C4-2B (cell line): ENCODE data around the gene ORAI2.
"Not testable (repeated sequence)": the region's sequence is repeated elsewhere in the genome, so short reads cannot be mapped to it uniquely, and the experiment has no call there.

Experiments used
- H3K27ac ChIP-seq: fragments of 450-650 bp; 2 replicates; pipeline ENCODE4 v1.5.1; 2017
- CTCF ChIP-seq: fragments of 450-650 bp; conservative IDR thresholded peaks from 2 replicates; pipeline ENCODE4 v1.5.1; 2017; ENCODE audit warnings: mild to moderate bottlenecking
- ZFX ChIP-seq: fragments of 450-650 bp; IDR thresholded peaks from 2 replicates; pipeline ENCODE4 v1.6.1; 2017

ORAI2 gene

GRCh38 chr7:102395873-102396709, 37.3 kb upstream of the ORAI2 start, which contains the start of gene PRKRIP1:
TSS of gene PRKRIP1 (plus strand) at chr7:102396363. CDS start at chr7:102396412, 49 bp downstream.
- peak within 1 kb of the TSS; percentile 88 for H3K27ac ChIP-seq
- TF ChIP-seq CTCF (no peak), ZFX (peak; percentile 90; the same call in 1 of the 2 replicates)

- TF ChIP-seq CTCF (no peak), ZFX (0 out of 2 replicates have a peak, but pooled peaks have one; percentile 48)
- peak overlapping the region; percentile 88 for H3K27ac ChIP-seq
These were observed 36.7 kb upstream of the ORAI2 start for GRCh38 chr7:102396710-102397019.

DNA sequence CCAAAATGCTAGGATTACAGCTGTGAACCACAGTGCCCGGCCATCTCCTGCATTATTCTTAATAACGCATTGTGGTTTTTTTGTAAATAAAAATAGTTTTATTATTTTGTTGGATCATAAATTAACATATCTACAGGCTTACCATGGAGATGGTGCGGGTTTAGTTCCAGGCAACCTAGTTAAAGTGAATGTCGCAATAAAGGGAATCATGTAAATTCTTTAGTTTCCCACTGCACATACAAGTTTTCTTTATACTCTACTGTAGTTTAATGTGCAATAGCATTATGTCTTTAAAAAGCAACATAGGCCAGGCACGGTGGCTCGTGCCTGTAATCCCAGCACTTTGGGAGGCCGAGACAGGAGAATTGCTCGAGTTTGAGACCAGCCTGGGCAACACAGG, 34.8 kb upstream of the ORAI2 start:
- no peak for TF ChIP-seq CTCF
- TF ChIP-seq ZFX = no peak
- no peak overlapping the region for H3K27ac ChIP-seq

DNA sequence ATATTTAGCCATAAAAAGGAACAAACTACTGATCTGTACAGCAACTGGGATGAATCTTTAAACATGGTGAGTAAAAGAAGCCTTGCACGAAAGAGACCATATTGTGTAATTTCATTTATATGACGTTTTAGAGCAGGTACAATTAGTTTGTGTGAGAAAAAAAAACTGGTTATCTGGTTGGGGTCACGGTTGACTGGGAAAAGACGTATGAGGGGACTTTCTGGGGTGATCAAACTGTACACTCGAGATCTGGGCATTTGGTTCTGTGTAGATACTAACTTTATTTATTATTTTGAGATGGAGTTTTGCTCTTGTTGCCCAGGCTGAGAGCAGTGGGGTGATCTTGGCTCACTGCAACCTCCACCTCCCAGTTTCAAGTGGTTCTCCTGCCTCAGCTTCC, 33.0 kb upstream of the ORAI2 start:
- H3K27ac ChIP-seq = no peak overlapping the region
- TF ChIP-seq CTCF (no peak), ZFX (no peak)

- no peak overlapping the region for H3K27ac ChIP-seq
- TF ChIP-seq CTCF (no peak), ZFX (no peak)
These were observed 29.8 kb upstream of the ORAI2 start for GRCh38 chr7:102403563-102403962.

- TF ChIP-seq CTCF = peak; percentile 83
- no peak for TF ChIP-seq ZFX
- H3K27ac ChIP-seq = no peak overlapping the region
These were observed 29.1 kb upstream of the ORAI2 start for GRCh38 chr7:102404005-102404861.

DNA sequence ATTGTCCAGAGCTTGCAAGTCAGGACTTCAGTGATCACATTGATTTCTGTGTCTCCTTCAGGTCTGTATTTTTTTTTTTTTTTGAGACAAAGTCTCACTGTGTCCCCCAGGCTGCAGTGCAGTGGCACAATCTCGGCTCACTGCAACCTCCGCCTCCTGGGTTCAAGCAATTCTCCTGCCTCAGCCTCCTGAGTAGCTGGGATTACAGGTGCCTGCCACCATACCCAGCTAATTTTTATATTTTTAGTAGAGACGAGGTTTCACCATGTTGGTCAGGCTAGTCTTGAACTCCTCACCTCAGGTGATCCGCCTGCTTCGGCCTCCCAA, 28.6 kb upstream of the ORAI2 start:
- H3K27ac ChIP-seq = not testable (repeated sequence)
- peak; percentile 52 for TF ChIP-seq CTCF
